CD4-positive, alpha-beta T cell treated with Interleukin-1 beta for 1 hour (primary cell): ENCODE measurements around the gene VSTM2B.

Source experiments
- DNase-seq, 2 donors: peaks; one replicate each; pipeline ENCODE4 v3.0.0-alpha.2; 2020 to 2022

Gene VSTM2B

GRCh38 chr19:29497686-29498436, 27.9 kb upstream of the VSTM2B start:
- no peak for DNase-seq

GRCh38 chr19:29499261-29499920, 26.4 kb upstream of the VSTM2B start:
- no peak for DNase-seq

- no peak for DNase-seq
Measured at GRCh38 chr19:29499921-29500590, 25.7 kb upstream of the VSTM2B start.

DNA sequence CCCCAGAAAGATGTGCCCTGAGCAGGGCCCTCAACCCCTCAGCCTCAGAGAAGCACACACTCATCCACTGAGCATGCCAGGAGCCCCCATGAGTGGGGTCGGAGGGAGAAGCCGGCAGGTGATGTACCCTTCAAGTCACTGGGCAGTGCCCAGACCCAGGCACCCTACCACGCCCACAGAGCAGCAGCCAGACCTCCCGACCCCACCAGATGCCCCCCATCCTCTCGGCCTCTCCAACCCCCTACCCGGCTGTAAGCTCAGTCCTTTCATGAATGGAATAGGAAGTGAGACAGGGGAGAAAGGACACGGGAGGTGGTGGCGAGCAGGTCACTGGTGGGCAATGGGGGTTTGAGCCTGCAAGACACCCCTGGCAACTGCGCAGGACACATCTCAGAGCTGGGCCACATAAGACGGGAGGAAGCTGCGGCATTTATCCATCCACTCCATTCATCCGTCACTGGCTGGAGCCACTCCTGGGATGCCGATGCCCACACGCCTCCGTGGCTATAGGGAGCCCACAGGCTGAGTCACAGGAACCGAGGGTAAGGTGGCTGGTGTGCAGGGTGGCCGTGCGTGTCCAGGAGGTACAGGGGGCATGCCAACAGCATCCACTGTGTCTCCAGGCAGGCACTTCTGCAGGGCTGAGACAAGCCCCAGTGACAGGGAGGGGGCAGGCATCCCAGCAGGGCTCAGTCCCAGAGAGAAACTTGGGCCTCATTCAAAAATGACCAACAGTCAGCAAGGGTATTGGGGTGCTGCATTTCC, 23.8 kb upstream of the VSTM2B start:
- no peak for DNase-seq

DNA sequence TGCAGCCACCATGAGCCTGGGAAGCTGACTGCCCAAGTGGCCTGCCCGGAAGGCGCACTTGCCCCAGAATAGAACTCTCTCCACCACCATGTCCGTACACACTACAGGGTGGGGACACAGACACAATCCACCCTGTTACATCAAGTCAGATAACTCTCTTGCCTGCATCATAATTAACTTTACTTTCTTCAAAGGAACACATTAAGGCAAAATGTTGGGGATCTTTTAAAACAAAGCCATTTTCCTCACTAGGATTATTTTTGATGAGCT, 23.3 kb upstream of the VSTM2B start:
- no peak for DNase-seq

DNA sequence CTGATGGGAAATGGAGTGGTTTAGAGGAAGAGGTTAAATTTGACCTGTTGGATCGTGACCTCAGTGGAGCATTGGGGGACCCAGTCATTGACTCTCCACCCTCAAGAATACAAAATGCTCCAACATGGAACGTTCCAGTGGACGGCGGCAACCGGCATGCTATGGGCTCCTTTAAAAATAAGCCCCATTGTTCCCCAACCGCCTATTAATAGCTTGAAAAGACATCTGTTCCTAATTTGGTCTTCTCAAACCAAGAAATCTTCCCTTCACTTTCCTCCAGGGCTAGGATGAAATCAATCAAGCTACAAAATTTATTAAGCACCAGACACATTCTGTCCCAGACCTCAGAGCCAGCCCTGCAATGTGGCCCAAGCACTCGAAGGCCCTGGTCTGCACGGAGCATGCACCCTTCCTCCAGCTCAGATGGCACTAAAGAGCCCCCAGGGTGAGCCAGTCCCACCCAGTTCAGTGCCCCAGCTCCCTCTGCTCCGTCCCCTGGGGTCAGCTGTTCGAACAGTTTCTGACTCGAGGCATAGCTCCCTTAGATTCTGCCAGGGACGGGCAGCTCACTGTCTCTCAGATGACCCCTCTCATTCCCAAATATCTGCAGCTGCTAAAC, 22.5 kb upstream of the VSTM2B start:
- no peak for DNase-seq

- DNase-seq: no peak
Measured at GRCh38 chr19:29503785-29504184, 22.0 kb upstream of the VSTM2B start.

DNA sequence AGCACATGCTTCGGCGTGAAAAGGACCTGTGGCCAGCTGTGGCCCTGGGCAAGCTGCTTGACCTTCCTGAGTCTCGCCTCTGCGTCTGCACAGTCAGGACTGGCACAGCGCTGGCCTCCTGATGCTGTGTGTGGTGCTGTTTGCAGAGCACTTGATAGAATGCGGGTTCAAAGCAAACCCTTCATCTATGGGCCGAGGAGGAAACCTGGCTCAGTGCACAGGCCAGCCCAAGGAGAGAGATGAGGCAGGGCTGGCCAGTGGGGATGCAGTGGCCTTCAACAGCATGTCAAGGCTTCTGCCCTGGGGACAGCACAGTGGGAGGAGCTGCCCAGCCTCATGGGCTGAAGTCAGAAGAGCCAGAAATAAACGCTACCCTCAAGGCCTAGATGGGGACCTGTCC, 21.3 kb upstream of the VSTM2B start:
- DNase-seq: no peak

DNA sequence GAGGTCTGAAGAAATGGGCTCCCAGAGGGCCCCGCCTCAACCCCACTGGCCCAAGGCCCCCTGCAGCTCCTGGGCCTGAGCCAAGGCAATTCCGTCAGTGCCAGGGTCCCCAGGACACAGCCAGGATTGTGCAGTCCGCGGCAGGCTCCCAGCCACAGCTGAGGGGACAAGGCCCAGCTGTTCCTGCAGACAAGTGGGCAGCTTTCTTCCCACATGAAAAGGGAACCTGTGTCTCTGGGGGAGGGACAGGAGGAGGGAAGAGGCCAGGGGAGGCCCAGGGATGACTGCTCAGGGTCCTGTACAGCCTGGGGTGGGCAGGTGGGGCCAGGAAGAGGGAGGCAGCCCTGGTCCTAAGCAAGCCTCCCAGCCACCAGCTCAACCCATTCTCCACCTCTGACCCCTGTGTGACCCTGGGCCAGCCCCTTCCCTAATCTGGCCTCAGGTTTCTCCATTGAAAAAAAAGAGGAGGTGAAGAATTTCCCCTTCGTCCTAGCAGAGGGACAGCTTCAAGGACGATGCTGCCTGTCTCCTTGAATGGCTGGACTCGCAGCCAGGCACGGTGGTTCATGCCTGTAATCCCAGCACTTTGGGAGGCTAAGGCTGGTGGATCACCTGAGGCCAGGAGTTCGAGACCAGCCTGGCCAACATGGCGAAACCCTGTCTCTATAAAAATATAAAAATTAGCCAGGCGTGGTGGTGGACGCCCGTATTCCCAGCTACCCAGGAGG, 20.5 kb upstream of the VSTM2B start:
- no peak for DNase-seq

DNA sequence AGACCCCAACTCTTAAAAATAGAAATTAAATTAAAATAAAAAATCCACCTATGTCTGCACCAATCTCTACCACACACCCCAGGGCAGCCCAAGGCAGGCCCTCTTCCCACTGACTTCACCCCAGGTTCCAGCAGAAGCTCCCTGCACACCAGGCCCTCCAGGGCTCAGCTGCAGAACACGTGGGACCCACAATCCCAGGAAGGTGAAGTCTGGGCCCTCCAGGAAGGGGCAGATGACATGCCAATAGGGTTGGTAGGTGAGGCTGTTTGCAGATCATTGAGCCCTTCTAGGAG, 19.2 kb upstream of the VSTM2B start:
- DNase-seq: no peak

DNA sequence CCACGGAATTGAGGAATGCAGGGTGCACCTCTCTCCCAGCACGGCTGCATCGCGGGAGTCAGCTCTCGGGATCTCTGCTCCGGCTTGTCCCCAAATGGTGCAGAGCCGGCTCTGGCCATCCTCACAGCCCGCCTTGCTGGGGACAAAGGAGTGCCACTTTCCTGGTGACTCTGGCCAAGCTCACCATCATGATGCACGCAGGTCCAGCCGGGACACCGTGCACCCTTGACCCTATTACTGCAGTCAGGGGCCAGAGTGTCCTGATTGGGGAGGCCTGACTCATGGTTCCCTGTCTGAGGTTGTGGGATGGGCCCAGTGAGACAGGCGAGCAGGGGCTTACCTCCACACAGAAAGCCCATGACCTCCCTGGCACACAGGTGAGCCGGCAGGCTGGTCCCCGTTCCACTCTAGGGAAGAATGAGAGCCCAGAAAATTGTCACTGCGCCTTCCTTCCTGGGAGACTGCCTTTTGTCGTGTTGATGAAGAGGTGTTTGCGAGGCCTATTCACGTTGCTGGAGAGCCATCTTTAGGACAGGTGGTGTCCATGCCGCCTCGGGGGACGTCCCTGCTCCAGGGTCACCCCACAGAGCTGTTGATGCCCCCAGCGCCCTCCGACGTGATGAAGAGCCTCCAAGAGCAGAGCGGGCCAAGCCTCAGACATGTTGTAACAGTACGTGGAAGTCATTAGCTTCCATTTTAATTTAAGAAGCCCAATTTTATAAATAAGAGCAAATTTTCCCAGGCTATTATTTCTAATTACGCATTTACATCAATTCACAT, 18.5 kb upstream of the VSTM2B start:
- DNase-seq: no peak

DNA sequence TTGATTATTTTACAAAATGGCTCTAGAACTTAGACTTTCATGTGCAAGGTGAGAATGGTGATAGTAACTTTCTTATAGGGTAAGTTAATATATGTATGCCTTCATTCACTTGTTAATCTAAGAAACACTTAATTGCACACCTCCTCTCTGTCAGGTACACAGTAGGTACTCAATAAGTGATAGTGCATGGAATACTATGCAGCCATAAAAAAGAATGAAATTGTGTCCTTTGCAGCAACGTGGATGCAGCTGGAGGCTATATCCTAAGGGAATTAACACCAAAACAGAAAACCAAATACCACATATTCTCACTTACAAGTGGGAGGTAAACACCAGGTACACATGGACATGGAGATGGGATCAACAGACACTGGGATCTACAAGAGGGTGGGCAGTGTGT, 17.6 kb upstream of the VSTM2B start:
- DNase-seq: no peak

DNA sequence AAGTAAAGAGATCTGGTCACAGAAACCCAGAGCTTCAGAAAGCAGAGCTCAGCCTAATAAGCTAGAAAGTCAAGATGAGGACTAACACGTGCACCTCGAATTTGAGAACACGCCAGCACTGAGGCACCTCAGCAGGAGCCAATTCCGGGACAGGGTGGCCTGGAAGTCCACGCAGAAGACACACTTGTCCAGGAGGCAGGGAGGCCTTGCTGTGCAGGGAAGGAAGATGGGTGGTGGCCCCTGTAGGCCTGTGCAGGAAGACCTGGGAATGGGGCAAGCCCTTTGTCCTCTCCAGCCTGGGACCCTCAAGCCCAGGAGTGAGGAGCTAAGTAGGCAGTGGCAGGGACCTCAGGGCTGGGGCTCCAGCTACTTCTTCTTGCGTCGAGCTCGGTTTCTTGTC, 16.3 kb upstream of the VSTM2B start:
- no peak for DNase-seq

- no peak for DNase-seq
Measured at GRCh38 chr19:29510701-29511265, 15.0 kb upstream of the VSTM2B start.

GRCh38 chr19:29511768-29512167, 14.0 kb upstream of the VSTM2B start:
- DNase-seq: no peak

DNA sequence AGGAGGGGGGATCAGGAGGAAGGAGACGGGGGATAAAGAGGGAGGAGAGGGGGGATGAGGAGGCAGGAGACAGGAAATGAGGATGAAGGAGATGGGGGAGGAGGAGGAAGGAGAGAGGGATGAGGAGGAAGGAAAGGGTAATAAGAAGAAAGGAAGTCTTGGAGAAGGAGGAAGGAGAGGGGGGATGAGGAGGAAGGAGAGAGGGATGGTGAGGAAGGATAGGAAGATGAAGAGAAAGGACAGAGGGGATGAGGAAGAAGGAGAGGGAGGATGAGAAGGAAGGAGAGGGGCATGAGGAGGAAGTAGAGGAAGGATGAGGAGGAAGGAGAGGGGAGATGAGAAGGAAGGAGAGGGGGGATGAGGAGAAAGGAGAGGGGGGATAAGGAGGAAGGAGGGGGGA, 13.0 kb upstream of the VSTM2B start:
- DNase-seq: no peak

DNA sequence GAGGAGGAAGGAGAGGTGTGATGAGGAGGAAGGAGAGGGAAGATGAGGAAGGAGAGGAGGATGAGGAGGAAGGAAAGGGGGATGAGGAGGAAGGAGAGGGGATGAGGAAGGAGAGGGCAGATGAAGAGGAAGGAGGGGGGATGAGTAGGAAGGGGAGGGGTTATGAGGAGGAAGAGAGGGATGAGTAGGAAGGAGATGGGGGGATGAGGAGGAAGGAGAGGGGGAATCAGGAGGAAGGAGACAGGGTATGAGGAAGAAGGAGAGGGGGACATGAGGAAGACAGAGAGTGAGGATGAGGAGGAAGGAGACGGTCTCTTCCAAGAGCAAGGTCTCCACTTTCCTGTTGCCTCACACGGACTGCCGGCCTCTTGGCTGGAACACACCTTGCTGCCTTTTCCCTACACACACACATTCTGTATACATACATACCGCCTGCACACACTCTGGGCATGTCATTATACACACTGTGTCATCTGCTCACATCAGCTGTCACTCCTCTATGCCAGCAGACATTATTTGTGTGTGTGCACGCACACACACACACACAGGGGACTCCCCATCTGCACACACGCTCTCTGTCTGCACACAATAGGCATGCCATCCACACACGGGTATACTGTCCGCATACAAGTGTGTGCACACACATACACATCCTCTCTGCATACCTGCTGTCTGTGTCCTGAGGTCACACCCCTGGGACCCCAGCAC, 11.1 kb upstream of the VSTM2B start:
- no peak for DNase-seq

- no peak for DNase-seq
Measured at GRCh38 chr19:29515233-29515619, 10.6 kb upstream of the VSTM2B start.

GRCh38 chr19:29515706-29516357, 10.0 kb upstream of the VSTM2B start:
- DNase-seq: no peak

DNA sequence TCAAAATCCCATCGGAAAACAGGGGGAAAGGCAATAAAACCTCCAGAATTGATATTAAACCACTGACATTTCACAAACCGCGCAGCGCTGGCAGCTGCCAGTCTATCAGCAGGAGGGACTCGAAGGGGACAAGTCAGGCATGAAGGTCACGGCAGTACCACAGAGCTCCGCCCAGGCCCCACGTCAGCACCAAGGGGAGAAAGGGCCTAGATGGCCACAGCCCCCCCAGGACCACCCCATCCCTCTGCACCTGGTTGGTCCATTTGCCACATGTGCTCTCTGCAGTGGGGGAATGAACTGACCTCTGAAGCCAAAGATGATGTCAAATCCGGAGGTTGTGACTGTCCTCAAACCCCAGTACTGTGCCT, 9.5 kb upstream of the VSTM2B start:
- DNase-seq: no peak
